ENCODE measurements around the gene SKI. TPM values are rescaled to one million over a fixed set of nuclear protein-coding genes. Genes with fewer than 3 reads are reported as not detected.

The SKI gene
- total and polyA plus RNA-seq, 2 of the 8 experiments (the other 6 are each of a cell fraction or from before 2014, with no cell fraction given), result 8.3 to 87.6 TPM

GRCh38 chr1:2313651-2314261 is 85.6 kb downstream of the SKI start:
- no peak for DNase-seq (ENCODE audit: low read depth in 1 of 2, low spot score in 2 of 2)
- H3K23me2 ChIP-seq (ENCODE audit: low read depth, low read length), result no peaks in the 10 kb centered on the region; the same call in 1 of the 2 replicates
- WGBS, 2 experiments (ENCODE audit: extremely low coverage in 1 of 2, insufficient coverage in 1 of 2, insufficient read length in 1 of 2, insufficient replicate concordance in 2 of 2, low coverage in 1 of 2, low lambda C conversion rate in 2 of 2, missing lambda C conversion rate in 1 of 2), result 62% methylated on average over 18 of the region's 18 CpGs; no CpG with 5 or more reads in 1 of the 2 experiments
- peak overlapping the region; percentile 90 for H2BK5ac ChIP-seq (ENCODE audit: low read depth, low read length)
- no peak overlapping the region for H3K14ac ChIP-seq (ENCODE audit: insufficient read length)
- peaks cover 0 to 4% (median 2%) of the 10 kb centered on the region in 4 experiments; a peak in 2 of 8 replicates for H3K36me3 ChIP-seq (ENCODE audit: control insufficient read depth in 2 of 4, insufficient read depth in 4 of 4, low read length in 3 of 4)
- peaks cover 3% of the 10 kb centered on the region; the same call in 1 of the 2 replicates for H3K79me1 ChIP-seq (ENCODE audit: low read depth, low read length)
- H3K79me2 ChIP-seq (ENCODE audit: control insufficient read depth in 1 of 2, insufficient read depth in 2 of 2, low read length in 2 of 2), result no peaks in the 10 kb centered on the region
- H3K4me2 ChIP-seq (ENCODE audit: insufficient read depth in 1 of 2, low read depth in 2 of 2, low read length in 2 of 2), result peak overlapping the region; percentile 61 to 63; a peak in 3 of 4 replicates
- H2AK5ac ChIP-seq (ENCODE audit: low read depth, low read length), result peak overlapping the region; percentile 77; the same call in 1 of the 2 replicates
- H4K91ac ChIP-seq (replicated peaks; ENCODE audit: insufficient read length, low read length), result peak overlapping the region; percentile 97
- peak overlapping the region; percentile 87; the same call in 1 of the 2 replicates for H2BK12ac ChIP-seq (ENCODE audit: low read depth, low read length)
- peak overlapping the region; percentile 81; the same call in 1 of the 2 replicates for H2BK15ac ChIP-seq (ENCODE audit: low read length)
- peak overlapping the region; percentile 48 for H3K18ac ChIP-seq (ENCODE audit: extremely low read depth, low read length)
- H4K5ac ChIP-seq (ENCODE audit: insufficient read length, low read depth, low read length), result peak overlapping the region; percentile 71
- peak overlapping the region; percentile 73; the same call in 1 of the 2 replicates for H4K8ac ChIP-seq (ENCODE audit: extremely low read depth, insufficient read depth, low read length)
- FAIRE-seq, result no peak
- peak overlapping the region in 2 of 4 experiments; percentile 36 to 52; a peak in 4 of 8 replicates for H3K4me3 ChIP-seq (ENCODE audit: extremely low read depth in 1 of 4, insufficient read depth in 2 of 4, low read depth in 3 of 4, low read length in 4 of 4)
- no peak overlapping the region for H3K23ac ChIP-seq (ENCODE audit: insufficient read length)
- H3K27me3 ChIP-seq (replicated peaks in 1 of 4; ENCODE audit: control insufficient read depth in 3 of 4, extremely low read depth in 1 of 4, insufficient read depth in 3 of 4, low read length in 3 of 4), result no peaks in the 10 kb centered on the region
- POLR2A ChIA-PET (ENCODE audit: partially characterized antibody), result interaction anchor here (0.9 to 1.4 kb wide), 4 partner anchors 9 to 119 kb away, joined by 3 to 7 read pairs (median 4); no protein-coding TSS in a partner anchor
- peaks cover 2 to 4% of the 10 kb centered on the region in 2 experiments for H4K20me1 ChIP-seq (replicated peaks in 1 of 2; ENCODE audit: control insufficient read depth in 1 of 2, insufficient read depth in 2 of 2, low read length in 2 of 2)
- H2BK120ac ChIP-seq (replicated peaks; ENCODE audit: low read depth, low read length), result peak overlapping the region; percentile 64
- peak overlapping the region in 2 of 4 experiments; percentile 31 to 48; a peak in 5 of 7 replicates for H3K9ac ChIP-seq (replicated peaks in 1 of 4; ENCODE audit: extremely low read depth in 1 of 4, low read depth in 3 of 4, low read length in 3 of 4)
- H3K4ac ChIP-seq (replicated peaks; ENCODE audit: insufficient read length, low read depth, low read length), result peak overlapping the region; percentile 99
- CTCF ChIA-PET (ENCODE audit: partially characterized antibody), result interaction anchor here (0.8 to 4.2 kb wide), 5 partner anchors 10 to 119 kb away, joined by 3 to 22 read pairs (median 5); partner anchors contain the start of gene FAAP20
- H3K9me3 ChIP-seq (ENCODE audit: insufficient read depth in 2 of 2, low read depth in 1 of 2, low read length in 1 of 2), result no peaks in the 10 kb centered on the region
- peaks cover 7 to 43% (median 30%) of the 10 kb centered on the region in 4 experiments for H3K4me1 ChIP-seq (replicated peaks in 1 of 4; ENCODE audit: control insufficient read depth in 3 of 4, insufficient read depth in 4 of 4, low read length in 3 of 4)
- H3K56ac ChIP-seq (replicated peaks; ENCODE audit: insufficient read length, low read depth, low read length), result no peak overlapping the region
- no peak overlapping the region for H2BK20ac ChIP-seq (ENCODE audit: low read length)
- H3K27ac ChIP-seq (ENCODE audit: low read depth, low read length), result peak overlapping the region; percentile 56; the same call in 1 of the 2 replicates
- no peak overlapping the region for H2AFZ ChIP-seq (ENCODE audit: low read length)
- TF ChIP-seq EZH2 (IDR thresholded peaks at IDR 0.05; ENCODE audit: low read depth, low read length, severe bottlenecking) (no peak), HDAC2 (IDR thresholded peaks at IDR 0.05; ENCODE audit: borderline replicate concordance in 1 of 2, low read depth in 2 of 2, low read length in 2 of 2) (no peak), CHD2 (IDR thresholded peaks at IDR 0.05; ENCODE audit: low read length) (no peak), JUND (IDR thresholded peaks at IDR 0.05; ENCODE audit: low read length) (no peak)

All from H1 (cell line).